Left lung (tissue), 10 donors: ENCODE results near the gene DNAH3. TPM values are rescaled to one million over a fixed set of nuclear protein-coding genes. Genes with fewer than 3 reads are reported as not detected.

Experiments used
- ATAC-seq: fragments of 200-7000 bp; cut with Tn5 transposase; one replicate; pipeline ENCODE4 v1.9.1; 2020; ENCODE audit warnings: moderate library complexity
- DNase-seq, 4 donors: peaks; one replicate each; pipeline ENCODE4 v3.0.0-alpha.2; 2013 to 2020
- H3K27ac ChIP-seq, 2 donors: fragments of 200-600 bp; sonication (generic) in 1 of 2; one replicate each; pipeline versions ENCODE4 v1.5.0 to v1.8.0; 2020 to 2021
- H3K27me3 ChIP-seq, 2 donors: fragments of 200-600 bp; sonication (generic) in 1 of 2; one replicate each; pipeline versions ENCODE4 v1.5.0 to v1.8.0; 2020 to 2021
- H3K36me3 ChIP-seq, 2 donors: fragments of 200-600 bp; sonication (generic) in 1 of 2; one replicate each; pipeline versions ENCODE4 v1.5.0 to v1.8.0; 2020 to 2021
- H3K4me1 ChIP-seq, 2 donors: fragments of 200-600 bp; one replicate each; pipeline ENCODE4 v1.8.0; 2021
- H3K4me3 ChIP-seq, 2 donors: fragments of 200-600 bp; sonication (generic) in 1 of 2; one replicate each; pipeline versions ENCODE4 v1.5.0 to v1.8.0; 2020 to 2021; ENCODE audit warnings: mild to moderate bottlenecking in 1 of 2
- H3K9me3 ChIP-seq, 2 donors: fragments of 200-600 bp; sonication (generic) in 1 of 2; one replicate each; pipeline versions ENCODE4 v1.5.0 to v1.8.0; 2020 to 2021
- intact Hi-C, 2 donors: fragments of 100-400 bp; cut with DNase I; formaldehyde crosslinking; loops; one replicate each; pipeline versions ENCODE4 v1.11.2 to v1.14.2; 2022
- polyA plus RNA-seq, 6 donors: library from polyadenylated mRNA; unstranded; fragments of 120-200 nt; gene quantifications; one replicate each; pipeline ENCODE4 v1.2.1, GENCODE V29; 2013; ENCODE audit not compliant: insufficient read length in 6 of 6
- total RNA-seq, 2 donors: library from RNA; stranded (reverse); fragmentation: NEBNext Ultra II Directional; extraction: Animal tissue kit (Norgen Biotek cat#: 25700); gene quantifications; one replicate each; pipeline ENCODE4 v1.2.1, GENCODE V29; 2021
- TF ChIP-seq, protein P1 (sequence below), 2 donors: fragments of 200-600 bp; sonication (generic) in 1 of 2; IDR thresholded peaks; one replicate each; pipeline versions ENCODE4 v1.5.0 to v1.8.0; 2021; ENCODE audit warnings: antibody characterized with exemption in 2 of 2
- donor health status: DM: no; HTN: yes; CAD: no.
- donor health status: DM: no; HTN: no; CAD: no.

The DNAH3 gene
- total and polyA plus RNA-seq, 8 donors, result 0.88 to 6.4 (median 3.2) TPM; not detected in 1

DNA sequence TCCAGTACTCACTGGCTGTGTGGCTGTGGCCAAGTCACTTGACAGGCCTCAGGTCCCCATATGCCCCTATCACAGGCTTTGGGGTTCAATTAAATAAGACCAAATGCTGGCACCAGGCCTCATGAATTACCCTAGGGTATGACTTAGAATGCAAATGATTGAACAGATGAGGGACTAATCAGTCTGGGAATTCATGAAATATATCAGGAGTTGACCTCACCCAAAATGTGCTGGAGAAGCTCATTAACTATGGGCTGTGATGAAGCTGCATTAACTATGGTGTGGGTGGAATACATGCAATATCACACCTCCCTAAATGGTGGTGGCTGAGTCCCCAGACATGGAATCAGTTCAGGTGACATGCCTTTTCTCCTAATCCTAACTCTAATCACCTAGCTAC is 72.1 kb downstream of the DNAH3 start:
- Histone ChIP-seq H3K4me1 (no peaks in the 10 kb centered on the region), H3K27me3 (no peaks in the 10 kb centered on the region), H3K9me3 (no peaks in the 10 kb centered on the region), H3K4me3 (no peak overlapping the region), H3K36me3 (no peaks in the 10 kb centered on the region), H3K27ac (no peak overlapping the region)
- TF ChIP-seq, protein P1, sequence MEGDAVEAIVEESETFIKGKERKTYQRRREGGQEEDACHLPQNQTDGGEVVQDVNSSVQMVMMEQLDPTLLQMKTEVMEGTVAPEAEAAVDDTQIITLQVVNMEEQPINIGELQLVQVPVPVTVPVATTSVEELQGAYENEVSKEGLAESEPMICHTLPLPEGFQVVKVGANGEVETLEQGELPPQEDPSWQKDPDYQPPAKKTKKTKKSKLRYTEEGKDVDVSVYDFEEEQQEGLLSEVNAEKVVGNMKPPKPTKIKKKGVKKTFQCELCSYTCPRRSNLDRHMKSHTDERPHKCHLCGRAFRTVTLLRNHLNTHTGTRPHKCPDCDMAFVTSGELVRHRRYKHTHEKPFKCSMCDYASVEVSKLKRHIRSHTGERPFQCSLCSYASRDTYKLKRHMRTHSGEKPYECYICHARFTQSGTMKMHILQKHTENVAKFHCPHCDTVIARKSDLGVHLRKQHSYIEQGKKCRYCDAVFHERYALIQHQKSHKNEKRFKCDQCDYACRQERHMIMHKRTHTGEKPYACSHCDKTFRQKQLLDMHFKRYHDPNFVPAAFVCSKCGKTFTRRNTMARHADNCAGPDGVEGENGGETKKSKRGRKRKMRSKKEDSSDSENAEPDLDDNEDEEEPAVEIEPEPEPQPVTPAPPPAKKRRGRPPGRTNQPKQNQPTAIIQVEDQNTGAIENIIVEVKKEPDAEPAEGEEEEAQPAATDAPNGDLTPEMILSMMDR (IDR thresholded peaks at IDR 0.05), result no peak
- DNase-seq (no peak), ATAC-seq (no peak)
- intact Hi-C loops, result no loop called here

DNA sequence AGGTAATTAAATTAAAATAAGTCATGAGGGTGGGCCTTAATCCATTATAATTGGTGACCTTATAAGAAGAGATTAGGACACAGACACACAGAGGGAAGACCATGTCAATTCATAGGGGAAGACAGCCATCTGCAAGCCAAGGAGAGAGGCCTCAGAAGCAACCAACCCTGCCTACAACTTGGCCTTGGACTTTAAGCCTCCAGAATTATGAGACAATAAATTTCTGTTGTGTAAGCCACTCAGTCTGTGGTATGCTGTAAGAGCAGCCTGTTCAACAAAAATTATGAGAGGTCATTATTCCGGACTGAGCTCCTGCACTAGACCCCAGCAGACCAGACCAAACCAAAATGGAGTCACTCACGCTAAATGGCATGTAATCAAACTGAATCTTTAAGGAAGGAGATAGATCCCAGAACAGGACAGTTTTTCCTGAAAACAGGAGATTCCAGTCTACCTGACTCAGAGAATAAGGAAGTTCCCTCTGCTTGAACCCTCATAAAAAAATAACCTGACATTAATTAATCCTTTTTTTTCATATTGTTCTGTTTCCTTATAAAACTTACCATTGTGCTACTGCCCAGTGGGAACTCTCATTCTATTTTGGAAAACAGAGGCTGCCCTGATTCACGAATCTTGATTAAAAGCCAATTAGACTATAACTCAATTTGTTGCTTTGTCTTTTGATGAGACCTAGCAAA is 74.3 kb downstream of the DNAH3 start:
- intact Hi-C loops, result no loop called here
- no peaks in the 10 kb centered on the region for H3K36me3 ChIP-seq
- TF ChIP-seq, protein P1 (IDR thresholded peaks at IDR 0.05), result no peak
- no peaks in the 10 kb centered on the region for H3K9me3 ChIP-seq
- ATAC-seq, result no peak
- no peak overlapping the region for H3K27ac ChIP-seq
- no peaks in the 10 kb centered on the region for H3K27me3 ChIP-seq
- no peak for DNase-seq
- no peak overlapping the region for H3K4me3 ChIP-seq
- no peaks in the 10 kb centered on the region for H3K4me1 ChIP-seq

DNA sequence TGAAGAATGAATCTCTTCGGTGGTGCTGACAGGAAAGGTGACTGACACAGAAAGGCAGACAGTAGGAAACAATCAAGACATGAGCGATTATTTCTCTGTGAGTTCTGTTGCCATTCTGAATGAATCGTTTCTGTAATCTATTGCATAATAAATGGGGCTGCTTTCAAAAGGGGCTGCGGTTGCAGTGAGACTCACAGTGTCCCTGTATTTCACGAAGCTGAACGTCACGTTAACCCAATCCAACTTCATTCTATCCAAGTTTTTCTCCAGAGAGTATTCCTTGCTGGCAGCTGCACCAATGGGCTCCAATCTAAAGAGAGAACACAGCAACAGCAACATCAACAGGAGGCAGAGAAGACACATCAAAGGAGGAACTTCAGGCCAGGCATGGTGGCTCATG is 75.4 kb downstream of the DNAH3 start:
- no peaks in the 10 kb centered on the region for H3K9me3 ChIP-seq
- H3K27ac ChIP-seq, result no peak overlapping the region
- no peaks in the 10 kb centered on the region for H3K36me3 ChIP-seq
- H3K27me3 ChIP-seq, result no peaks in the 10 kb centered on the region
- TF ChIP-seq, protein P1 (IDR thresholded peaks at IDR 0.05), result no peak
- intact Hi-C loops, result no loop called here
- no peak for ATAC-seq
- no peak overlapping the region for H3K4me3 ChIP-seq
- DNase-seq, result no peak
- no peaks in the 10 kb centered on the region for H3K4me1 ChIP-seq

DNA sequence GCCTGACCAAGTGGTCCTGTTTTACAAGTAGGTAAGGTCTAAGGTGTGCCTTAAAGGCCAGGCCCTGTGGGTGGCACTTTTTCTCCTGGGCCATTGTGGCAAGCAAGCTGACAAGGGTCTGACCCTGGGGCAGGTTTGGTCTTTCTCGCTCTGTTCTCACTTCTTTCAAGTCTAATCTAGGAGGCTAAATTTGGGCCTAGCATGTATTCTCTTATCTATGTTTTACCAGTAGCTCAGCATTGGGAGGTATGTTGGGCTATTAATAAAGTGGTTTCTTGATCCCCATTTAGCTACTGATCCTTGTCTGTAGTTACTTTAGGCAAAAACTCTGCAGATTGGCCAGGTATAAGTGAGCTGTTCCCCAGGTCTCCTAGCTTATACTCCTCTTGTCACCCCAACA is 77.7 kb downstream of the DNAH3 start:
- H3K36me3 ChIP-seq, result no peaks in the 10 kb centered on the region
- H3K27me3 ChIP-seq, result no peaks in the 10 kb centered on the region
- H3K9me3 ChIP-seq, result no peaks in the 10 kb centered on the region
- ATAC-seq, result no peak
- no peak for DNase-seq
- H3K4me3 ChIP-seq, result no peak overlapping the region
- intact Hi-C loops, result no loop called here
- TF ChIP-seq, protein P1 (IDR thresholded peaks at IDR 0.05), result no peak
- no peak overlapping the region for H3K27ac ChIP-seq
- H3K4me1 ChIP-seq, result no peaks in the 10 kb centered on the region

DNA sequence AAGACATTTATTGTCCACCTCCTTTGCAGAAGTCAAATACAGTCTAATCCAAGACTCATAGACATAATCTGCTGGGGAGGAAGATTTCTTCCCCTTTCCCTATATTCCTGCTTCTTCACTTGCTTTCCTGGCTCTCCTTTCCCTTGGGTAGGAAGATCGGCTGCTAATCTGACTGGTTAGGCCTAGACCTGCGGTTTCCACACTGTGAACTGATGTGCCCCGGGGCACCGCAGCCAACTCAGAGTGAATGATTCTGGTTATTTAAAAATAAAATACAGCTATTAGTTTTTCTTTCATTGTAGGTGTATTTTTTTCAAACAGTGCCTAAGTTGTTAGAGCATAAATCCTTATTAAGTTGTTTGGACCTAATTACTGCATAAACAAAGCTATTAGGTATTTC is 78.9 kb downstream of the DNAH3 start:
- ATAC-seq, result no peak
- DNase-seq, result no peak
- intact Hi-C loops, result no loop called here

More for the DNA sequence above, 78.9 kb downstream of the DNAH3 start:
- H3K27me3 ChIP-seq, result no peaks in the 10 kb centered on the region
- no peak overlapping the region for H3K4me3 ChIP-seq
- no peak overlapping the region for H3K27ac ChIP-seq
- TF ChIP-seq, protein P1 (IDR thresholded peaks at IDR 0.05), result no peak
- no peaks in the 10 kb centered on the region for H3K36me3 ChIP-seq
- H3K9me3 ChIP-seq, result no peaks in the 10 kb centered on the region
- no peaks in the 10 kb centered on the region for H3K4me1 ChIP-seq
